Measurements from ENCODE around the gene ADIPOR2.
"Not testable (repeated sequence)": the region's sequence is repeated elsewhere in the genome, so short reads cannot be mapped to it uniquely, and the experiment has no call there.

GRCh38 chr12:1712305-1712704, 21.4 kb downstream of the ADIPOR2 start:
- not testable (repeated sequence) for TF ChIP-seq CTCF (IDR thresholded peaks at IDR 0.05; ENCODE audit: low read length); EZH2 (IDR thresholded peaks at IDR 0.05; ENCODE audit: borderline replicate concordance, low read length)

Measured in OCI-LY1 (cell line).